Measurements from ENCODE around the gene TDRD12.
"Not testable (repeated sequence)": the region's sequence is repeated elsewhere in the genome, so short reads cannot be mapped to it uniquely, and the experiment has no call there.

- TF ChIP-seq CTCF (conservative IDR thresholded peaks at IDR 0.05 in 1 of 2, IDR thresholded peaks at IDR 0.05 in 1 of 2; ENCODE audit: low read depth in 1 of 2, low read length in 2 of 2); EZH2 (IDR thresholded peaks at IDR 0.05; ENCODE audit: low read length, missing control alignments): not testable (repeated sequence)
Measured at GRCh38 chr19:32693151-32694108, 26.1 kb upstream of the TDRD12 start.

All from fibroblast of lung (primary cell).